Stimulated activated CD8-positive, alpha-beta memory T cell treated with anti-CD3 and anti-CD28 coated beads, Interleukin-15, amount 100 ng/mL, for 48 hours (primary cell): ENCODE measurements around the gene INSIG1.

Source experiments
- DNase-seq, 2 donors: peaks; one replicate each; pipeline ENCODE4 v3.0.0-alpha.2; 2020; ENCODE audit warnings: low read depth in 2 of 2

Gene INSIG1

DNA sequence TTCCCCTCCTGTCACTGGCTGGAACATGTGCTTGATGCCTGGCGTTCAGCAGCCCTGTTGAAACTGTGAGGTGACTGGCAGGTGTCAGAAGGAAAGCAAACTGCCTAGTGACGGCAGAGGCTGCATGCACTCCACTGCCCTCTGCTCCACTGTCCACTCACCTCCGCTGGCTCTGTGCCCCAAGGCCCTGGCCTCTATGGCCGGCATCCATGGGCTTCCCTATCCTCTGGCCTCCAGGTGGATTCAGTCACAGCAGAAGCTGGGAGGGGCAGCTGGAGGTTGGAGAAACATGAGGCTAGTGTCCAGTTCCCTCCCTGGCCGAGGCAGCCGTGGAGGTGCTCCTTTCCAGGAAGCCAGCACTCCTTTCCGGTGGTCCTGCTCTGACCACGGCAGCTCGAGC, 31.2 kb upstream of the INSIG1 start:
- DNase-seq, result no peak

- DNase-seq, result no peak
Measured at GRCh38 chr7:155267023-155267422, 30.7 kb upstream of the INSIG1 start.

DNA sequence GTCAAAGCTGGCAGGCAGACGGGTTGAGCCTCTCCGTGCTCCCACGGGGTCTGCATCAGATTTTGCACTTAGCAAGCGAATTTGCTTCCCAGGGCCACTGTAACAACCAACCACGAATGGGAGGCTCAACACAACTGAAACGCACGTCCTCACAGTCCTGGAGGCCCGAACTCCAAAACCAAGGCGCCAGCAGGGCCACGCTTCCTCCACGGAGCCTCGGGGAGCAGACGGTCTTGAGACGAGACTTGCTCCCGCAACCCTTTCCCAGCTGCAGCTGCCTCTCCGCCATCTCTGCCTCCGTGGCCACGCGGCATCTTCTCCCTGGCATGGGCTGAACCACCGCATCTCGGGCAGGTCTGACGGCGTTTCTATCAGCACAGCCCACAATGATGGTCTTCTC, 30.2 kb upstream of the INSIG1 start:
- DNase-seq, result no peak

GRCh38 chr7:155268211-155268610, 29.5 kb upstream of the INSIG1 start:
- no peak for DNase-seq

- DNase-seq, result no peak
Measured at GRCh38 chr7:155268921-155269650, 28.6 kb upstream of the INSIG1 start.

- DNase-seq, result no peak
Measured at GRCh38 chr7:155269766-155270585, 27.7 kb upstream of the INSIG1 start.

- DNase-seq, result no peak
Measured at GRCh38 chr7:155270861-155271260, 26.8 kb upstream of the INSIG1 start.

DNA sequence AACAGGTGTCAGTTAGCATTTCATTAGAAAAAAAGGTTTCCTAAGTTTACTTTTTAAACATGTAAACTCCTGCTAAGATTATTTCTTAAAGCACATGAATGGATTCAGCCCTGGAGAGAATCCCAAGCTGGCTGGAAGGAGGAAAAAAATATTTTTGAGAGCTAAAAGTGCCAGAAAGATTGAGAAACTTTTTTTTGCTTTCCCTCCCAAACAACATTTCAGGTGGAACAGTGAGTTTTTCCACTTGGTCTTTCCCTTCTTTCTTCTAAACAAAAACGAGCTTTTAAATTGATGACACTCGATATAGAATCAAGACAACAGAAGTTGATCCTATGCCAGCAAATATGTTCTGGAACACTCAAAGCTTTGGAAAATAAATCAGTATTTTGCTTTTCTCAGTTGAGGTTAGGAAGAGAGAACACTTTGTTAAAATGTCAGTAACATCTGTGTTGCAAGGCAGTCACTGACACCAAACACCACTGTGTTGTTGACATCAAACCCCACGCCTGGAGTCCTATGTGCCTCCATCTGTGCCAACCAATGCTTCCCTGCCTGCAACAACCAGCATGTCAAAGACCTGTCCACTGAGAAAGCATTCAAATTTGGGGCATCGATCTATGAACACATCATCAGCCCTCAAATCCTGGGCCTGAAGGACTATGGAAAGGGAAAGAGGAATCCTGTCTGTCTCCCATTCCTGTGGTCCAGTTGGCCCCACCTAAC, 22.9 kb upstream of the INSIG1 start:
- no peak for DNase-seq

DNA sequence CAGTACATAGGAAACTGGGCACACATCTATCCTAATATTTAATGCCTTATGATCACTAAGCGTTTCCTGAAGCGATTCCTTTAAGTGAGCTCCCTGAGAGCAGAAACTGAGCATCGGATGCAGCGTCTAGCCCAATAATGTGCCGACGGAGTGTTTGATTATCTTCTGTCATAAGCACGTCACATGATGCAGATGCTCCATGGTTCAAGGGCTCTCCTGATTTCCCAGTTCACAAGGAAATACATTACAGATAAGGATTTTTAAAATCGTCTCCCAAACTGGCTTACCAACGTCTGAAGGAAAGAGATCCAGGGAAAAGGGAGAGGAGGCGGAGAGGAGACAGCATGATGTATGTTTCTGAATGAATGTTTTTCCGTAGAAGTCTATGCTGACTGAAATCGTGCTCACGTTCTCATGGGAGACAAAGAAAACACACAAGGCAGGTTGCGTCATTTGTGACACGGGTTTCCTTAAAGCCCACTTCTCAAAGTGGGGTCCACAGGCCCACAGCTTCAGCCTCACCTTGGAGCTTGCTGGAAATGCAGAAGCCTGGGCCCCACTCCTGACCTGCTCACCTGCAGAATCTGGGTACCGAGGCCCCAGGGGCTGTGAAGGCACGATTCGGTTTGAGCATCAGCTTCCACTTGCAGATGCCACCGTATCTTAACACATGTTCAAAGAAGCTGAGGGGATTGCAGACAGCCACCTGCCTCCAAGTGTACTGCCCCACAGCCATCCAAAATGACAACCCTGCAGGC, 21.5 kb upstream of the INSIG1 start:
- no peak for DNase-seq

GRCh38 chr7:155276800-155277375, 20.8 kb upstream of the INSIG1 start:
- no peak for DNase-seq

DNA sequence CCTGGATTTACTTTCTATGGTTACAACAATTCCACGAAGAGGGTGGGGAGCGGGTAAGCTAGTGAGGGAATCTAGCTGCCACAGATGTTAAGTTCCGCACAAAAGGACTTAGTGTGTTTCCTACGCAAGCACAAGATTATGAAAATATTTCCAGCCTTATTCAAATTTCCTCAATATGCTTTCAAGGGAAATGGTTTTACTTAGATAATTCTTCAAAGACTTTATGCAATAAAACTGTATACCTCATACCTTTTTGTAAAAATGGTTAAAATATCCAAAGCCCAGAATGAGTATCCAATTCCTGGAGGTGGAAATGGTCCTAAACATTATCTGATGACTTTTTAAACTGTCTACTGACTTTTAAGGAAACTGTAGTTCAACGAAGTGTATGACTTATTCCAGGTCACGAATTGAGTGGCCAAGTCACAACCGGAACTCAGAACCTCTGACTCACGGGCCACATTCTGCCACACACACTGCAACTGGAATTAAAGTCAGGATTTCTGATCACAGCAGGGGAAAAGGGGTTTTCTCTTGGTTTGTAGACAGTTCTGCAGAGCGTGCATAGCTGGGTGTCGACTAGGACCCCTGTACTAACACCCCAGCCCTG, 20.2 kb upstream of the INSIG1 start:
- DNase-seq, result peak in 1 of 2 donors; percentile 30

DNA sequence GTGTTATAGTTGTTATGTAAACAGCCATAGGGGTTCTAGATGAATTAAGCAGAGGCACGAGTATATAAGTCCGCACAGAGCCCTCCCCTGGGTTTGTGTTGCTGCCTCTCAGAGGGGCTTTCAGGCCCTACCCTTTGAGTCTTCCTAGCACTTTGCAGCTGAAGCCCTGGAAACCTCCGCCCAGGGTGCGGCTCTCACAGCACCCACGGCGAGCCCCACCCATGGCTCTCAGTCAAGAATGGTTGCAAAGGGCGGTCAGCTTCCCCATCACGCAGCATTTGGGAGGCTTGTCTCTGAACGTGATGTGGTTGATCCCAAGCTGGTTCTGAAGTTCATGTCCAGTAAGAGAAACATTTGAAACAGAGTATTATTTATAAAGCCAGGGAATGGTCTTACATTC, 18.8 kb upstream of the INSIG1 start:
- no peak for DNase-seq

DNA sequence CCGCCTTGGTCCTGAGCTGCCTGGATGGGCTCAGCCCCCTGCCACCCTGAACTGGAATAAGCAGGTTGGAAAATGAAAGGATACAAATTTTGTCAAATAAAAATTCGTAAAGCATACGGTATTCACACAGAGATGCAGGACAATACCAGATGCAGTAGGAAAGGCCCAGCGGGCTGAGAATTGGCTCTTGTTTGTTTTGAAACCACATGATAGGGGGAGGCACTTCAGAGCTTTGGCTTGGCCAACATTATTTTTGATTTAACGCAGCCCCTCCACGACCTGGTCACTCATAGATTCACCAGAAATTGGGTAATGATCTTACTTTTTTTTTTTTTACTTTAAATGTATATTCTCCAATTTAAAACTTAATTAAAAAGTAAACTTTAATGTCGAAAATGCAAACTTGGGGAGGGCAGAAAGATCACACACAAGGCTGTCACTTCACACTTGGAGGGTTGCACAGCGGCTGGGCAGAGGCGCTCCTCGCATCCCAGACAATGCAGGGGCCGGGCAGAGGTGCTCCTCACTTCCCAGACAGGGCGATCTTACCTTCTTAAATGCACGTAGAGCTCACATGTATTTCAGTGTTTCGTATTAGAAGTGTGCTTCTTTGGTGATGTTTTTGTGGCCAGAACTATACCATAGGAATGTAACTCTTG, 17.8 kb upstream of the INSIG1 start:
- DNase-seq, result no peak

GRCh38 chr7:155280446-155281397, 17.0 kb upstream of the INSIG1 start:
- no peak for DNase-seq

- DNase-seq, result no peak
Measured at GRCh38 chr7:155281398-155281969, 16.2 kb upstream of the INSIG1 start.

DNA sequence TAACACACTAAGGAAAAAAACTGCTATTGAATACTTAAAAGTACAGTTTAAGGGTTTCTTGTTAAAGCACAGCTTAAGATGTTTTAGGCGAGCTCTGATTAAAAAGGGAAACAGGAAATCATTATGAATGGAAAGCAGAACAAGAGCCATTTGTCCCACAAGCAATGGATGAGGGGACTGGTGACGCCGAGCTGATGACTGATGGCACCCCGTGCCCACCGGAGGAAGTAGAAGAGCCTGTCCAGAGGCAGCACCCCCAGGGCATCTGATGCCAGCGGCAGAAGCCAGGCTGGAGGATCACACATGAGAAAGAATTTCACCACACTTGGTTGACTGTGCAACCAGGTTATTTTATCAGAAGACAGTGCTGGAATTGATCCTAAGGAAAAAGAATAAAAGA, 15.0 kb upstream of the INSIG1 start:
- DNase-seq, result no peak

DNA sequence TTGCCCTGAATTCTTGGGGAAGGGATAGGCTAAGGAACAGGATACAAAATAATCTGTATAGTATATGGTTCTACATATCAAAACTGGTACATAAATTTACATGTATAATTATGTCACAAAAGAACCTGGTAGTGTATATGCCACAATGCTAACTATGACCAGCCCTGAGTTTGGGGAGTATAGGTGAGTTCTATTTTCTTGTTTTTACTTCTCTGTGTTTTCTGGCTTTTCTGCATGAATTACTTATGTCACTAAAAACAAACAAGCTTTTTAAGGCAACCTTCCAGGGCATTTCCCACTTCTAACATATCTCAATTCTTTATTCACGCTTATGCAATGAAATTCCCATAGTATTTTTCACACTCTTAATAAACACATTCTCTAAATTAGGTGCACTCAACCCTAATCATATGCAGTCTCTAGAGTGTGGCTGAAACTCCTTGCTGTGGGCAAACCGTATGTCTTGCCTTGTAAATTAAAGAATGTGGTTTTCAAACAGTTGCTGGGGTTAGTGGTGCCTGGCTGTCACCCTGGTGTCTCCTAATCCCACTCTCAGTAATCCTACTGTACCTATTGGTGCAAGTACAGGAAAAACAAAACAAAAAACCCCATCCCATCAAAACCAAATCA, 14.0 kb upstream of the INSIG1 start:
- no peak for DNase-seq

GRCh38 chr7:155284496-155285274, 13.0 kb upstream of the INSIG1 start:
- DNase-seq, result no peak
